Natural killer cell (primary cell): Measurements from ENCODE around the gene ZDHHC1. TPM values are rescaled to one million over a fixed set of nuclear protein-coding genes. Genes with fewer than 3 reads are reported as not detected.
A peak's percentile ranks its signal among the peaks of the same experiment; 100 is the strongest.

Experiments used
- ATAC-seq, 3 donors: fragments of 150-1000 bp in 2 of 3; fragments of 200-7000 bp in 1 of 3; cut with Tn5 transposase; 1 replicate in 1 of 3; 2 replicates in 2 of 3; pipeline ENCODE4 v1.10.0; 2021; ENCODE audit warnings: mild to moderate bottlenecking in 2 of 3, moderate library complexity in 2 of 3
- DNase-seq, 2 donors: peaks; one replicate each; pipeline versions ENCODE4 v3.0.0 to v3.0.0-alpha.2; 2013 to 2021; ENCODE audit warnings: mixed read lengths in 1 of 2
- H3K27ac ChIP-seq: one replicate; pipeline ENCODE4 v1.5.1; 2013; ENCODE audit warnings: mild to moderate bottlenecking, low read length
- H3K27me3 ChIP-seq: one replicate; pipeline ENCODE4 v1.6.1; 2013; ENCODE audit warnings: low read length; ENCODE audit not compliant: control insufficient read depth, insufficient read depth
- H3K36me3 ChIP-seq: one replicate; pipeline ENCODE4 v1.6.1; 2013; ENCODE audit warnings: low read length; ENCODE audit not compliant: control insufficient read depth, insufficient read depth
- H3K4me1 ChIP-seq: one replicate; pipeline ENCODE4 v1.6.1; 2013; ENCODE audit warnings: low read length; ENCODE audit not compliant: control insufficient read depth, insufficient read depth
- H3K4me3 ChIP-seq: one replicate; pipeline ENCODE4 v1.5.1; 2013; ENCODE audit warnings: low read length
- H3K9me3 ChIP-seq: one replicate; pipeline ENCODE4 v1.6.1; 2013; ENCODE audit warnings: low read length; ENCODE audit not compliant: control insufficient read depth, insufficient read depth
- H3K27ac Mint-ChIP-seq, 2 donors: one replicate each; pipeline ENCODE4 v1.8.0; 2022; ENCODE audit warnings: mild to moderate bottlenecking in 2 of 2, mixed read lengths in 2 of 2, moderate library complexity in 1 of 2
- H3K27me3 Mint-ChIP-seq, 2 donors: one replicate each; pipeline ENCODE4 v1.8.0; 2022; ENCODE audit warnings: low read depth in 2 of 2, mixed read lengths in 2 of 2
- H3K36me3 Mint-ChIP-seq: one replicate; pipeline ENCODE4 v1.8.0; 2022; ENCODE audit warnings: mixed read lengths
- H3K4me1 Mint-ChIP-seq, 2 donors: one replicate each; pipeline ENCODE4 v1.8.0; 2022; ENCODE audit warnings: mixed read lengths in 2 of 2
- H3K4me3 Mint-ChIP-seq: one replicate; pipeline ENCODE4 v1.8.0; 2022; ENCODE audit warnings: mild to moderate bottlenecking, moderate library complexity, mixed read lengths
- H3K9me3 Mint-ChIP-seq, 2 donors: one replicate each; pipeline ENCODE4 v1.8.0; 2022; ENCODE audit warnings: mixed read lengths in 2 of 2
- WGBS: methylation state at CpG from one replicate; pipeline ENCODE4 v1.1.7; 2013; ENCODE audit warnings: missing lambda C conversion rate; ENCODE audit not compliant: insufficient coverage; 5-methylcytosine and 5-hydroxymethylcytosine counted together
- intact Hi-C: fragments of 100-400 bp; cut with micrococcal nuclease; formaldehyde crosslinking; loops from one replicate; pipeline ENCODE4 v1.14.2; 2022
- total RNA-seq, 4 donors: library from RNA; stranded (reverse); fragments of 120-200 nt in 1 of 4; gene quantifications; one replicate each; pipeline versions ENCODE4 v1.2.3 to v1.2.4, GENCODE V29; 2013 to 2022
- TF ChIP-seq, protein P1 (sequence below): fragments of 200-600 bp; IDR thresholded peaks from one replicate; pipeline ENCODE4 v1.8.0; 2022; ENCODE audit warnings: antibody characterized with exemption

Gene ZDHHC1
- total RNA-seq, 3 donors from 2014 or later (not counting 1 experiment from before 2014, with no cell fraction given), result 0.88 to 2.5 (median 1.8) TPM

DNA sequence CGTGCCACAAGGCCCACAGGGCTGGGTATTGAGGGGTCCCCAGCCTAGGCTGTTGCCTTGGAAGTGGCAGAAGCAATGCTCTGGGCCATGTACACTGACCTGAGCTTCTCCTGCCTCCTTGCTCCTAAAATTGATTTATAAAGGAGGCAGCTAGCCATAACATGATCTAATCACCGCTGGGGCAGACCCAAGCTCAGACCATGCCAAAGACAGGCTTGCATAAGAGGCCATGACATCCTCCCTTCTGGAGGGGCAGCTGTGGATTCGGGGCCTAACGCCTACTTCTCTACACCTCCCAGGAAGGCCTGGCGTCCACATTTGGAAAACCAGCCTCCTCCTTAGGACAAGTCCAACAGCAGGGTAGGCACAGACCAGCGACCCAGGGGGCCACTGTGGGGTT is 27.0 kb upstream of the ZDHHC1 start:
- no peaks in the 10 kb centered on the region for H3K9me3 ChIP-seq
- Mint-ChIP-seq H3K27me3 (no peaks in the 10 kb centered on the region), H3K36me3 (no peaks in the 10 kb centered on the region), H3K9me3 (no peaks in the 10 kb centered on the region), H3K4me1 (peaks cover 16 to 39% of the 10 kb centered on the region in 2 donors), H3K4me3 (no peak overlapping the region), H3K27ac (no peak overlapping the region)
- DNase-seq, result no peak
- 99% methylated on average over 5 of the region's 6 CpGs for WGBS
- no peak overlapping the region for H3K27ac ChIP-seq
- peaks cover 3% of the 10 kb centered on the region for H3K4me1 ChIP-seq
- no peak overlapping the region for H3K4me3 ChIP-seq
- ATAC-seq, result no peak
- intact Hi-C loops, result no loop called here
- H3K27me3 ChIP-seq, result no peaks in the 10 kb centered on the region
- H3K36me3 ChIP-seq, result peaks cover 50% of the 10 kb centered on the region
- TF ChIP-seq, protein P1, sequence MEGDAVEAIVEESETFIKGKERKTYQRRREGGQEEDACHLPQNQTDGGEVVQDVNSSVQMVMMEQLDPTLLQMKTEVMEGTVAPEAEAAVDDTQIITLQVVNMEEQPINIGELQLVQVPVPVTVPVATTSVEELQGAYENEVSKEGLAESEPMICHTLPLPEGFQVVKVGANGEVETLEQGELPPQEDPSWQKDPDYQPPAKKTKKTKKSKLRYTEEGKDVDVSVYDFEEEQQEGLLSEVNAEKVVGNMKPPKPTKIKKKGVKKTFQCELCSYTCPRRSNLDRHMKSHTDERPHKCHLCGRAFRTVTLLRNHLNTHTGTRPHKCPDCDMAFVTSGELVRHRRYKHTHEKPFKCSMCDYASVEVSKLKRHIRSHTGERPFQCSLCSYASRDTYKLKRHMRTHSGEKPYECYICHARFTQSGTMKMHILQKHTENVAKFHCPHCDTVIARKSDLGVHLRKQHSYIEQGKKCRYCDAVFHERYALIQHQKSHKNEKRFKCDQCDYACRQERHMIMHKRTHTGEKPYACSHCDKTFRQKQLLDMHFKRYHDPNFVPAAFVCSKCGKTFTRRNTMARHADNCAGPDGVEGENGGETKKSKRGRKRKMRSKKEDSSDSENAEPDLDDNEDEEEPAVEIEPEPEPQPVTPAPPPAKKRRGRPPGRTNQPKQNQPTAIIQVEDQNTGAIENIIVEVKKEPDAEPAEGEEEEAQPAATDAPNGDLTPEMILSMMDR, result no peak

- Mint-ChIP-seq H3K4me1 (peaks cover 14 to 44% of the 10 kb centered on the region in 2 donors), H3K4me3 (no peak overlapping the region), H3K27me3 (no peaks in the 10 kb centered on the region), H3K36me3 (no peaks in the 10 kb centered on the region), H3K27ac (no peak overlapping the region), H3K9me3 (no peaks in the 10 kb centered on the region)
- no peak for ATAC-seq
- no peaks in the 10 kb centered on the region for H3K27me3 ChIP-seq
- intact Hi-C loops, result no loop called here
- peaks cover 9% of the 10 kb centered on the region for H3K4me1 ChIP-seq
- TF ChIP-seq, protein P1, result no peak
- H3K36me3 ChIP-seq, result peaks cover 55% of the 10 kb centered on the region
- no peak overlapping the region for H3K27ac ChIP-seq
- no peaks in the 10 kb centered on the region for H3K9me3 ChIP-seq
- no peak overlapping the region for H3K4me3 ChIP-seq
- WGBS, result 96% methylated on average over 12 of the region's 13 CpGs
- no peak for DNase-seq
These were observed 26.4 kb upstream of the ZDHHC1 start for GRCh38 chr16:67442581-67443255.

GRCh38 chr16:67441907-67442306 is 25.6 kb upstream of the ZDHHC1 start:
- DNase-seq (no peak), ATAC-seq (no peak)
- peak overlapping the region in 1 of 2 donors; percentile 22 for H3K27ac Mint-ChIP-seq
- H3K36me3 Mint-ChIP-seq, result no peaks in the 10 kb centered on the region
- Histone ChIP-seq H3K9me3 (no peaks in the 10 kb centered on the region), H3K27me3 (no peaks in the 10 kb centered on the region), H3K4me3 (no peak overlapping the region), H3K27ac (no peak overlapping the region), H3K4me1 (peaks cover 13% of the 10 kb centered on the region), H3K36me3 (peaks cover 54% of the 10 kb centered on the region)
- TF ChIP-seq, protein P1, result no peak
- intact Hi-C loops, result no loop called here
- H3K9me3 Mint-ChIP-seq, result no peaks in the 10 kb centered on the region
- H3K27me3 Mint-ChIP-seq, result no peaks in the 10 kb centered on the region
- 94% methylated on average over 5 of the region's 5 CpGs for WGBS
- H3K4me1 Mint-ChIP-seq, result peaks cover 11 to 44% of the 10 kb centered on the region in 2 donors
- no peak overlapping the region for H3K4me3 Mint-ChIP-seq
